Measurements from ENCODE around the gene KIF5C.

KIF5C gene

DNA sequence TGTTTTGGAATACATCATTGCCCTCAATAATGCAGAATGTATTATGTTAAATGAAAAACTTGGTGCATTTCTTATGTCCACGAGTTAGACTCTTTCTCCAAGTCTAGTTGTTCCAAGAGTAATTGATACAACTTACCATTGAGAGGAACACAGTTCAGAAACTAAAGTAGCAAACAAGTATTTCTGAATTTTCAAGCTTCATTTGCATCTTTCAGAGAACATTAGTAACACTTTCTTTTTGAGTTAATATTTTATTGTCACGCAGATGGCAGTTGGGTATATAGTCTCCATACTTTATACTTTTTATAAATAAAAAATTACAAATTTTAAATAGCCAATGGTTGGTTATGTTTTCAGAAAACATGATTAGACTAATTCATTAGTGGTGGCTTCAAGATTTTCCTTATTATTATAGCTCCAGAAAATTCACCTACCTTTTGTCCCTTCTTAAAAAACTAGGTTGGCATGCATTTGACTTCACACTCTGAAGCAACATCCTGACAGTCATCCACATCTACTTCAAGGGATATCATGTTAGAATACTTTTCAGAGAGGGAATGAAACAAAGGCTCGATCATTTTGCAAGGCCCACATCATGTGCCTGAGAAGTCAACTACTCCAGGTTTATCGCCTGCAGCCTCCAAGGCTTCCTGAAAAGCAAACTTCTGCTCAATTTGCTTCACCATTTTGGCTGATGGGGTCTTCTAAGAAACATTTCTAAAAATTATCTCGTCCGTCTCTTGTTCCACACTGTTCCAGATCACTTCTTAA, 193.4 kb downstream of the KIF5C start:
- DNase-seq (ENCODE audit: low read depth) = no peak
- H3K4me3 ChIP-seq (ENCODE audit: low read length) = no peak overlapping the region
- TF ChIP-seq, protein P1, sequence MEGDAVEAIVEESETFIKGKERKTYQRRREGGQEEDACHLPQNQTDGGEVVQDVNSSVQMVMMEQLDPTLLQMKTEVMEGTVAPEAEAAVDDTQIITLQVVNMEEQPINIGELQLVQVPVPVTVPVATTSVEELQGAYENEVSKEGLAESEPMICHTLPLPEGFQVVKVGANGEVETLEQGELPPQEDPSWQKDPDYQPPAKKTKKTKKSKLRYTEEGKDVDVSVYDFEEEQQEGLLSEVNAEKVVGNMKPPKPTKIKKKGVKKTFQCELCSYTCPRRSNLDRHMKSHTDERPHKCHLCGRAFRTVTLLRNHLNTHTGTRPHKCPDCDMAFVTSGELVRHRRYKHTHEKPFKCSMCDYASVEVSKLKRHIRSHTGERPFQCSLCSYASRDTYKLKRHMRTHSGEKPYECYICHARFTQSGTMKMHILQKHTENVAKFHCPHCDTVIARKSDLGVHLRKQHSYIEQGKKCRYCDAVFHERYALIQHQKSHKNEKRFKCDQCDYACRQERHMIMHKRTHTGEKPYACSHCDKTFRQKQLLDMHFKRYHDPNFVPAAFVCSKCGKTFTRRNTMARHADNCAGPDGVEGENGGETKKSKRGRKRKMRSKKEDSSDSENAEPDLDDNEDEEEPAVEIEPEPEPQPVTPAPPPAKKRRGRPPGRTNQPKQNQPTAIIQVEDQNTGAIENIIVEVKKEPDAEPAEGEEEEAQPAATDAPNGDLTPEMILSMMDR (IDR thresholded peaks at IDR 0.05; ENCODE audit: insufficient read depth, low read depth, low read length, missing control alignments) = no peak

DNA sequence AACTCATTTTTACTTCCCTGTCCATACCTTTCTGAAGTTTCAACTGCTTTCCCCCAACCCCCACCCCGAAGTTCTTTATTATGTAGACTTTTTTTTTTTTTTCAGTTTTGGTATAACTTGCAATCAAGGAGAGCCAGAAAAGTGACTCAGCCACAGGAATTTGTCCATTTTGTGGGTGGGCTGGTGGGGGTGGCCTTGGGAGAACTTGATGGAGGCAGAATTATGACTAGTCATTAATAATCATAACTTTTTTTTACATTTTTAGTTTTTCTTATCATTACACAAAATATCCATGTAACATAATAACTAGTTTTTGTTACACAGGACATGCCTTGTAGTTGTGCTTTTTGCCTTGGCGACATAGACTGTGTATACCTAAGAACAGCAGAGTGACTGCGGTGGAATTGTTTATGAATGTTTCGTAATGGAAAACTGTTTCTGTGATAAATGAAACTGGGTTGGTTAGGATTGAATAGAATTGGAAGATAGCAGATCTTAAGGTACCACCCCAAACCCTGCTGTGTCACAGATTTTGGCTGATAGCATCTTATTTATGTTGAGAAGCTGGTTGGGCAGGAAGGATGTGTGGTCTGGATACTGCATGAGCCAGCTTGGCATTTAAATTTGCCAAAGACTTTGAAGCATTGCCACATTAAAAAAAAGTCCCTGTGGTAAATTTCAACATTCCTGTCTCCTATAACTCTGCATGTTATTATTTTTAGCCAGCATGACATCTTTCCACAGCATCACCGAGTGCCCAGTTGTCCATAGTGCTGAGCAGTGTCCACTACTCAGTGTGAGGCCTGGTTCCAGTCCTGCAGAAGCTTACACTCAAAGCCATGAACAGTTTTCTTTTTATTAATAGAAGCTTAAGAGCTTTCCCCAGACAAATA, 194.2 kb downstream of the KIF5C start:
- TF ChIP-seq, protein P1 (IDR thresholded peaks at IDR 0.05; ENCODE audit: insufficient read depth, low read depth, low read length, missing control alignments) = no peak
- peak; percentile 51 for DNase-seq (ENCODE audit: low read depth)
- no peak overlapping the region for H3K4me3 ChIP-seq (ENCODE audit: low read length)

DNA sequence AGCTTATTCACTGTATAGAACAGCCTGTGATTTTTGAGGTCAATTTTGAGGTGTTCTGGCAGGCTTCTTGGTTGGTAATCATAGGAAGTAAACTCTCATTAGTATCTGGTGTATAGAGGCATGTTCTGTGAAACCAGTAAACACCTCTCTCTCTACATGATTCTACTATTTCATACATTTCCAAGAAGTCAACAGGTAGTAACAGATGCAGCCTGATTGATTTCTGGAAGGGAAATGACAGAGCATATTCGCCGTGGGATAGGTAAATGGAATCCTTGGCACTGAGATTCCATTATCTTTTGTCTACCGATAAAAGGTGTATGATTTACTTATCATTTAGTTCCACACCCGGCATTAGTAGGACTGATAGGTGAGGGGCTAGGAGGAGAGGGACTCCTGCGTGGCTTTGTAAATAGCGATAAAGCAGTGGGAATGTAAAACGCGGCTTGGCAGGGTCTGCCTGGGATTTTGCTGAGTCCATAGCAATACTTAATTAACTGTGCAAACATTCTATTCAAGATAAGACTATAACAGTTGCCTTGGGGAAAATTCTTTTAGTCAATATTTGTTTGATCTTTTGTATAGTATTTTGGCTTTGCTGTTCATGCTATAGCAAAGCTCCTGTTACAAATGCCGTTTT, 195.8 kb downstream of the KIF5C start:
- no peak overlapping the region for H3K4me3 ChIP-seq (ENCODE audit: low read length)
- DNase-seq (ENCODE audit: low read depth) = no peak
- TF ChIP-seq, protein P1 (IDR thresholded peaks at IDR 0.05; ENCODE audit: insufficient read depth, low read depth, low read length, missing control alignments) = no peak

DNA sequence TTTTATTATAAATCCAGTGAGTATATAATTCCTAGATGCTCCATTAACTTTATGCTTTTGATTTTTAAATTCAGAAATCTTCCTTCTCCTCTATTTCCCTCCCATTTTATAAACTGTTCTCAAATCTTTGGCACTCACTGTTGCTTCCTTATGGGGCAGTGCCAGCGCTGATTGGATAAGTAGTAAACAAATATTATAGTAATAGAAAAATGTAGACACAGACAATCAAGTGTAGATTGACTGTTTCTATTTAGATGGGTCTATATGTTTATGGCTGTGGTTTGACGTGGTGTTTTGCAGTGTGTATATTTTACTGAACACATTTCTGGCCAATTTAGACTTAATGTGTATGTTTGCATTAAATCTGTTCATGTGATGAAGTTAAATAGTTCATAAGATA, 200.1 kb downstream of the KIF5C start:
- no peak for DNase-seq (ENCODE audit: low read depth)
- TF ChIP-seq, protein P1 (IDR thresholded peaks at IDR 0.05; ENCODE audit: insufficient read depth, low read depth, low read length, missing control alignments) = no peak
- no peak overlapping the region for H3K4me3 ChIP-seq (ENCODE audit: low read length)

DNA sequence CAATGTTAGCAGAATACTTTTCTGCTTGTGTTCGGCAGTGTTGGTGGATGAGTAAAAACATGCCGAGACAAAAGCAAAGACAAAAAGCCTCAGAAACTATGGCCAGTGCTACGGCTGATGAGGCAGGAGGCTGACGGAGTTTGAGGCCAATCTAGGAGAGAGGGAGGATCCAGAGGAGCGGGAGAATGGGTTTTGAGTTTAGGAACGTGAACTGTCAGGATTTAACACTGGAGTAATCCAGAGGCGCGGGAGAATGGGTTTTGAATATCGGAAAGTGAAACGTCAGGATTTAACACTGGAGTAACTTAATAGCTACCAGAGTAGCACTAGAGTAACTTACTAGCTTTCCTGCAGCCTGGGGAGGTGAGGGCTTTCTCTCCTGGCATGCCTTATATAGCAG, 200.8 kb downstream of the KIF5C start:
- peak; percentile 19 for DNase-seq (ENCODE audit: low read depth)
- TF ChIP-seq, protein P1 (IDR thresholded peaks at IDR 0.05; ENCODE audit: insufficient read depth, low read depth, low read length, missing control alignments) = no peak
- H3K4me3 ChIP-seq (ENCODE audit: low read length) = peak overlapping the region; percentile 1

Measured in epithelial cell of esophagus (primary cell).